ENCODE measurements around the gene FOXJ3. TPM values are rescaled to one million over a fixed set of nuclear protein-coding genes. Genes with fewer than 3 reads are reported as not detected.

Gene FOXJ3
- total and polyA plus RNA-seq, 2 of the 4 experiments (the other 2 are of a cell fraction) = 16.7 to 30.5 TPM

GRCh38 chr1:42311897-42312296 is 23.1 kb downstream of the FOXJ3 start:
- Histone ChIP-seq H2BK15ac (ENCODE audit: low read depth, low read length) (no peak overlapping the region; the same call in 2 of the 3 replicates), H4K5ac (ENCODE audit: low read depth, low read length) (no peak overlapping the region), H4K8ac (ENCODE audit: low read depth in 2 of 2, low read length in 2 of 2) (no peak overlapping the region), H3K36me3 (ENCODE audit: control insufficient read depth, insufficient read depth, low read length) (peaks cover 2% of the 10 kb centered on the region), H3K27ac (ENCODE audit: insufficient read depth, low read length) (no peak overlapping the region), H3K9ac (ENCODE audit: low read depth, low read length) (no peak overlapping the region), H3K18ac (ENCODE audit: low read depth, low read length) (no peak overlapping the region), H2BK5ac (ENCODE audit: low read depth, low read length, poor library complexity, severe bottlenecking) (no peak overlapping the region), H3K4me1 (ENCODE audit: control insufficient read depth, insufficient read depth, low read length) (peaks cover 3% of the 10 kb centered on the region), H3K4me3 (ENCODE audit: insufficient read depth, low read depth, low read length) (no peak overlapping the region), H3K4me2 (ENCODE audit: low read depth, low read length) (no peak overlapping the region), H2AFZ (replicated peaks; ENCODE audit: low read length, poor library complexity) (no peak overlapping the region), H4K20me1 (ENCODE audit: insufficient read depth, low read length) (peaks cover 67% of the 10 kb centered on the region), H4K91ac (ENCODE audit: insufficient read depth, low read depth, low read length) (no peak overlapping the region), H3K4ac (ENCODE audit: low read depth, low read length) (no peak overlapping the region), H3K56ac (ENCODE audit: extremely low read depth, insufficient read depth, low read length) (no peak overlapping the region), H3K79me1 (ENCODE audit: low read depth in 1 of 2, low read length in 2 of 2) (peaks cover 21 to 61% of the 10 kb centered on the region in 2 experiments), H3K9me1 (ENCODE audit: insufficient read depth, low read length) (peaks cover 9% of the 10 kb centered on the region), H3K23ac (ENCODE audit: low read depth, low read length) (no peak overlapping the region), H3K9me3 (ENCODE audit: control insufficient read depth, insufficient read depth, low read length) (no peaks in the 10 kb centered on the region), H3K14ac (replicated peaks; ENCODE audit: low read depth, low read length) (no peak overlapping the region), H2AK5ac (ENCODE audit: low read depth, low read length) (no peak overlapping the region), H2BK20ac (ENCODE audit: low read depth, low read length) (no peak overlapping the region), H2AK9ac (replicated peaks; ENCODE audit: low read depth, low read length, poor library complexity) (no peak overlapping the region), H2BK120ac (ENCODE audit: low read depth, low read length) (no peak overlapping the region), H3K27me3 (ENCODE audit: control insufficient read depth, insufficient read depth, low read length) (no peaks in the 10 kb centered on the region)
- DNase-seq = no peak
- TF ChIP-seq RFX5 (IDR thresholded peaks at IDR 0.05; ENCODE audit: low read depth, low read length) = peak; percentile 67
- no peak for TF ChIP-seq RAD21 (IDR thresholded peaks at IDR 0.05; ENCODE audit: low read length)
- ChIA-PET POLR2A (ENCODE audit: unreplicated experiment) (no interaction called here), CTCF (no interaction called here)
- 100% methylated on average over 1 of the region's 4 CpGs; no CpG with 5 or more reads in 1 of the 2 experiments for WGBS, 2 experiments (ENCODE audit: extremely low coverage in 2 of 2, insufficient read length in 1 of 2)
- intact Hi-C loops (cut with micrococcal nuclease) (no loop called here), in situ Hi-C loops (cut with MboI; ENCODE audit: low sequenced_read_pairs) (no loop called here), dilution Hi-C loops (cut with HindIII; ENCODE audit: low sequenced_read_pairs, unreplicated experiment) (no loop called here)
- ATAC-seq (ENCODE audit: low read depth) = no peak
- BruUV-seq (replicated peaks) = no TSS peak

All from IMR-90 (cell line).